ENCODE measurements around the gene COPS2. TPM values are rescaled to one million over a fixed set of nuclear protein-coding genes. Genes with fewer than 3 reads are reported as not detected.
A peak's percentile ranks its signal among the peaks of the same experiment; 100 is the strongest.

COPS2 gene
- total RNA-seq, 1 experiment from 2014 or later, result 102 TPM

DNA sequence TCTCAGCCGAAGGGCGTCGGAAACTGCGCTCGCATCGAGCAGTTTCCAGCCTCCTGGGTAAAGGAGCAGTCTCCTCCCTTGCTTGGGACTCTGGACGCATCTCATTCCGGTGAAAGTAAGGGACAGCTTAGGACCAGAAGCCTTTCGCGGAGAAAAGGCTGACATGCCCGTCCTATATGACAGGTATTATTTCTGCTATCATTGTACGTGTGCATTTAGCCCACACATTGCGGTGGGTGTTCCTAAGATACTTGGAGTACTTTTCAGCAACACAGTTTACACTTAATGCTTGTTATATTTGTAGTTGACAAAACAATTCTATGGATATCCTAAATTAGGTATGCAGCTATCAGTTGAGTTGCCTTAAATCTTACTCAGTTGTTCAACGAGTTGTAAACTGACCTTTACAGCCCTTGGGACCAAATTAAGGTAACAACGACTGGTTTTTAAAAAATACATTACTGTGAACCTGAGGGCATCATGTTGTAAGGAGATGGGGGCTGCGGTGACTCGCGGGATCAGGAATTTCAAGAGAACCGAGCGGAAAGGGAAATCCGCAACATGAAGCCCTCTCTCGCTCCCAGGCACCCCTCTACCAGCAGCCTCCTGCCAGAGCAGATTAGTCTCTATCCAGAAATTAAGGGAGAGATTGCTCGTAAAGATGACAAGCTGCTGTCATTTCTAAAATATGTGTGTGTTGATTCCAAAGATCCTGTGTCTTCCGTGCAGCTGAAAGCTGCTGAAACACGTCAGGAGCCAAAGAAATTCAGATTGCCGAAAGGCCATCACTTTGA lies 632 bp upstream of the COPS2 start:
- no peak for DNase-seq (ENCODE audit: low spot score)

DNA sequence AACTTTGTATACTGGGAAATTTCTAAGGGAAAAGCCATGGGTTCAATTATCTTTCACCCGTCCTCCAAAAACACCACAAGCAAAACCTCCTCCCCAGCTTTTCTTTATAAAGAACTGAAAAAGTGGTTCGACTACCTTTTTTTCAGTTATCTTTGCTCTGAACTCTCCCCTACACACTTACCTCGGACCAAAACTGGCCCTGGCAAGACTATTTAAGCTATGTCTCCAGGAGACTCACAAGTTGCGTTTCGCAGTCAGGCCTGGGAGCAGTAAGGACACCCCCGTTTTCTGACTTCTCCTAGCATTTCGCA lies 645 bp downstream of the COPS2 start:
- DNase-seq (ENCODE audit: low spot score), result no peak

DNA sequence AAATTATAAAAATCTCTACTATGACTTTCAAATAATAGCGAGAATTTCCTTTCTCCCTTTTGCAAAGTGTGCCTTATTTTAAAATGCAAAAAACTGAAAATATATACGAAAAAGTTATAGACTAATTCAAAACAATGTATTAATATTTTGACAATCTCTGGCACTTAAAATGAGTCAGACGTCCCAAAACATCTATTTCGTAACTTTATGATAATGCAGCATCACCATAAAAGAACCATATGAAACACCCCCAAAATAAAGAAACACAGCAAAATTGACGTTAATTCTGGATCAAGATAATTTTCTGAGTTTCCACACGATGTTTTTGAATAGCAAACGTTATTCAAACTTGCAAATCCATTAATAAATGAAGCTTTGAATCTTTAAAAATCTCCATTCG lies 1.0 kb downstream of the COPS2 start:
- DNase-seq (ENCODE audit: low spot score), result no peak

DNA sequence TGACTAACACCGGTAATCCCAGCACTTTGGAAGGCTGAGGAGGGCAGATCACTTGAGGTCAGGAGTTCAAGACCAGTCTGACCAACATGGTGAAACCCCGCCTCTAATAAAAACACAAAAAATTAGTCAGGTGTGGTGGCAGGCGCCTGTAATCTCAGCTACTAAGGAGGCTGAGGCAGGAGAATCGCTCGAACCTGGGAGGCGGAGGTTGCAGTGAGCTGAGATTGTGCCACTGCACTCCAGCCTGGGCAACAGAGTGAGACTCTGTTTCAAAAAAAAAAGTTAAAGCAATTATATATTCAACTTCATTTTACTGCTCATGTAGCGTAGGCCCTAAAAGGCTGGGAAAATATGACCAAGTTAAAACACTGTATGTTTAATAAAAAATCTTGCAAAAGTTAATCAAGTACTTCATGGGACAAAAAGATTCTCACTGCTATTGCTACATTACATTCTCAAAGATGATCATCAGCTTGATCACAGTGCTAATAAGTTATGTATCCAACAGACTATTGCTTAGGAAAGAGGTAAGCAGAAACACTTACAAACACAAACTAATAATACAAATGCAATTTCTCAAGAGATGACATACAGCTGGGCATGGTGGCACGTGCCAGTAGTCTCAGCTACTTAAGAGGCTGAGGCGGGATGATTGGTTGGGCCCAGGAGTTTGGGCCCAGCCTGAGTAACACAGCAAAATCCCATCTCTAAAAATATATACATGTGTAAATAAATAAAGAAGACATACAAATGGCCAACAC lies 2.7 kb downstream of the COPS2 start:
- DNase-seq (ENCODE audit: low spot score), result no peak

DNA sequence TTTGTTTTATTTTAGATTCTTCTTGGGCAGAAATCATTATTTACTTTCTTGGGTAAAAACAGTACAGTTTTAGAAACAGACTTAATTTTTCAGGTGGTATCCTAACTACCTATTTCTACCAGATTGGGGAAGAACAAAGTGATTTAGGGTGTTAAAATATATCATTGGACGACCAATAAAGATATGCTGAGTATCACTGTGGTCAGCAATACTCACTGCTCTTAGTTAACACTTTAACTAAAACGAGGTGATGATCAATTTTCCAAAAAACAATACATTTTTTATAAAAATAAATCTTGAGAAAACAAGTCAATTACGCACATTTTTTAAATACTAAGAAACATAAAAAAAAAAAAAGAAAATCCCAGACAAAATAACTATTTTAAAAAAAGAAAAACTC lies 3.6 kb downstream of the COPS2 start:
- no peak for DNase-seq (ENCODE audit: low spot score)

DNA sequence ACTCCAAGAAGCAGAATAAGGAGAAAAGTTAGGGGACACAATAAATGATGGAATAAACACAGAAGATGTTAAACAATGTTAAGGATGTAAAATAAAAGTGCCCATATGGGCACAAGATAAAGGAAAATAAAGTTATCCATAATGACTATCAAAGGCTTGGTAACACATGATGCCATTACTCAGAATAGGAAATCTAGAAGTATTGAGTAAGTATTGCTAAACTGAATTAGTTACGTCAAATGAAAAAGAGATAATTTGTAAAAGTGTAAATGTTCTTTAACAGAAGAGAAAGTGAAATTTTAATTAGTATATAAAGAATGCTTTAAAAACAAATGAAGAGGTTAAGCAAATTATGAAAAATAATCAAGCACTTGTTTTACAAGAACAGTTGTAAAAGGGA lies 6.7 kb downstream of the COPS2 start:
- DNase-seq (ENCODE audit: low spot score), result no peak

DNA sequence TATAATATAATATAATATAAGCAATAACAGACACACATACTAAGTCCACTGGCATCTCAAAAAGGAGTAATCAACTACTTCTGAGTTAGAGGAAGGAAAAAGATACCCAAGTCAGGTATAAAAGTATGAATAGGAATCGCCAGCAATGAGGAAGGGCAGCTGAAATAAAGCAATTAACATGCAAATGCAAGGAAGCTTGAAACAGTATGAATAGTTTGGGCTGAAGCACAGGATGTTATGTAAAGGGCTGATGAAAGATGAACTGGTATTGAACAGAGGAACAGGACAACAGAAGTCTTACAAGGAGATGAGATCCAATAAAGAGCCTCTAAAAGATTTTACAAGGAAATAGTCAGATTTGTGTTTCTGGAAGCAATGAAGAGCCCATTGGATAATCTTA lies 7.1 kb downstream of the COPS2 start:
- DNase-seq (ENCODE audit: low spot score), result no peak

DNA sequence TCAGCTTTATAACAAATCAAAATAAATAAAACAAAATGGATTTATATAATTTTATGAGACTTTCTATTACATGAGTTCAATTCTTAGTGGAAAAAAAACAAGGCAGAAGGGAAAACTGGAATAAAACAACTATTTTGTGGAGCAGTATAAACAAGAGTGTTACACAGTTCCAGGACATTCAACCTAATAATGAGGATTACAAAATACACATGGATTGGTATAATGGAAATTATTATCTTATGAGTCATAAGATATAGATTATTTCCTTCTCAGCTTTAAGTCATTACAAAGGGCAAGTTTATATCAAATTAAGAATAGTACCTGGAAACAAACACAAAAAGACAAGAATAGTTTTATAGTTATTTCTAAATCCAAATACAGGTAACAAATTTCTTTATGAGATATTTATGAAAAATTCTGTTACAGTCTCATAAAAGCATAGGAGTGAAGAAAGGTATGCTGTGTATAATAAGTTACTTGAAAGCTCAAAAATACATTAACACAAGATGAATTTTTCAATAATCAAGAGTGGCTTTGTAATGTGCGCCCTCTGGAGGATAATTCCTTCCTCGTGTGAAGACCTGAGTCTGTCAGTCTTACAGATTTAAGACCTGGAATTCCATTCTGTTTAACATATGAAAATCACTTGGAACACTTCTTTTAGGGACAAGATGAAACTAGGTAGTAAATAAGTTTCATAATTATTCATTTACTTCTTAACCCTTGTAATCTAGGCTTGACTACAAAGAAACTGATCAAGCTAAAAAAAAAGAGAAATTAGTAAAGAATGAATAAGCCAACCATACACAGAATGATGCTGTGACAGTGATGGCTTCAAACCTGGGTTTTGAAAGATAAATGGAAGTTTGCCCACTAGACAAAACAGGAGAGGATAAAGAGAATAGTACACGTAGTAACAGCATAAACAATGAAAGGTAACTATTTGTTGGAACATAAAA lies 9.5 kb downstream of the COPS2 start:
- peak; percentile 43 for DNase-seq (ENCODE audit: low spot score)

DNA sequence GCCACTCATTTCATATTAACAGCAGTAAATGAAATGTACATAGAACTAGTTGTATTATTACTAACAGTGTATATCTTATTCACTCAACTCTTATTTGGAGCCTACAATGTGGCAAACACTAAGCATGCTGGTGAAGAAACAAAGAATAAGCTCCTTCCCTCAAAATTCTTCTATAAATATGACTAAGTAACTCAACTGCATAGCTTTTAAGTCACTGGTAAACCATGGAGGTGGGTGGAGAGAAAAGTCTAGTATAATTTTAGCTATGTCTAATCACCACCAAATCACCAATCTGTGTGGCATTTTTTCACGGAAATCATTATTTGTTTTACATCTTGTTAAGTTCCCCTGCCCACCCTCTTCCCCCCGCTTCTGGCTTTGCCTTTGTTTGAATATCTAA lies 17.5 kb downstream of the COPS2 start:
- peak; percentile 14 for DNase-seq (ENCODE audit: low spot score)

DNA sequence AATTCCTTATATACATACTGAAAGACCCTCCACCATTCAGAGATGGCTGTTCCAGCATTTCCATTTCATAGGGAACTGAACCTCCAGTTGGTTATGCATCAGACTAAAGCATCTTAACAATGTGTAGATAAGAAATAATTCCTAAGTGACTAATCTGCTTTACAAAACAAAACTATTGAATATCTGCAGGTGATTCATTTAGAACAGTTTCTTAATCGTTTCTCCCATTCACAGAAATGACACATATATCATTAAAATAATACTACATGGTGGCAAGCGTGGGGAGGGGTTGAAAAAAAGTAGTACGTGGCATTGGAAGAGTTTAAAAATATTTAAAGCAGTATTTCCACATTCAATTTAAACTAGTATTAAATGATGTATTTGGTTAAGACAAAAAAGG lies 19.5 kb downstream of the COPS2 start:
- DNase-seq (ENCODE audit: low spot score), result peak; percentile 81

DNA sequence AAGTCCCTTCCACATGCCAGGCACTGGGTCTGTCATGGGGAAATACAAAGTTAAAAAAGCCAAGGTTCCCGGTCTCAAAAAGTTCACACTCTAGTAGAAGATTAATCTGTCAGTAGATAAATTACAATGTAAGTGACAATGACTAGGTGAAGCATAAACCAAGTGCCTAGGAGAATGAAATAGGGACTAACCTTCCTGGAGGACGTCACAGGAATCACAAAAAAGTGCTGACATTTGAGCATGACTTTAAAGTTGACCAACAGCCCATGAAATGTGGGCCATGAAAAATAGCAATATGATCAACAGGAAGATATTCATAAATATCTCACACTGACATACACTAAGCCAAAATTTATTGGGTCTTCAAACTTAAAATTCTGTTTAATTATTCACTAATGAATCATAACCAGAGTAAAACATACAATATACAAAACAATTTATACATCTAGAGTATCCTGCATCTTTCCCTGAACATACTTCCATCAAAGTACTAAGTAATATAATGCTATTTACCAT lies 20.0 kb downstream of the COPS2 start:
- DNase-seq (ENCODE audit: low spot score), result peak; percentile 8

DNA sequence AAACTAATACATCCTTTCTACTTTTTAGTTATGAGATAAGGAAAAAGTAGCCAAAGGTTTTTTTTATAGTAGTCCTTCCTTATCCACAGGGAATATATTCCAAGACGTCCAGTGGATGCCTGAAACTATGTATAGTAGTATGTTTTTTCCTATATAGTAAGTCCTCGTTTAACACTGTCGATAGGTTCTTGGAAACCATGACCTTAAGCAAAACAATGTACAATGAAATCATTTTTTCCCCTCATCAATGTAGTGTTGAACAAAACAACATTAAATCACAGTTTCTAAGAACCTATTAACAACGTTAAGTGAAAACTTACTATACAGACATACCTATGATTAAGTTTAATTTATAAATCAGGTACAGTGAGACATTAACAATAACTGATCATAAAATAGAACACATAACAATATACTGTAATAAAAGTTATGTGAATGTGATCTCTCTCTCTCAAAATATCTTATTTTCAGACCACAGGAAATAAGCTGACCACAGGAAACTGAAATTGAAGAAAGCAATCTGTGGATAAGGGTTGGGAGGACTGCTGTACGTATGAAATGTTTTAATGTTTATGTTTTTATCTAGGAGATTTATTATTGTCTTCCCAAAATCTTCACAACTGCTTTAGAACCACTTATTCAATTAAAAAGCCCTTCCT lies 20.6 kb downstream of the COPS2 start:
- DNase-seq (ENCODE audit: low spot score), result peak; percentile 28

DNA sequence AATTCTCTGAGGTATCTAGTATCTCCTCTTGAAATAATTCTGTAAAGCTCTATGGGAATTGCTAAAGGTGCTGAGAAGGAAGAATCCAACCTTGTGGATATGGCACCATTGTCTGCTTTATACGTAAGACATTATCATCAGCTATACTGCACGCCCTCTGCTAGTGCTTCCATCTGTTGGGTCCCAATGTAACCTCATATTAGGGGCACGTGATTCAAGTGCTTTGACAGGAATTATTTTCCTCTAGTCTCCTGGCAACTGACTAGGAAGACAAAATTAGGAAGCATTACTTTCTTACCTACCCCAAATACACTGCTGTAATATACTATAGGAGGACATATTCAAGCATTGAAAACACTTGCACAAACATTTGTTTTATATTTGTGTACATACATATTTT lies 24.0 kb downstream of the COPS2 start:
- DNase-seq (ENCODE audit: low spot score), result no peak

DNA sequence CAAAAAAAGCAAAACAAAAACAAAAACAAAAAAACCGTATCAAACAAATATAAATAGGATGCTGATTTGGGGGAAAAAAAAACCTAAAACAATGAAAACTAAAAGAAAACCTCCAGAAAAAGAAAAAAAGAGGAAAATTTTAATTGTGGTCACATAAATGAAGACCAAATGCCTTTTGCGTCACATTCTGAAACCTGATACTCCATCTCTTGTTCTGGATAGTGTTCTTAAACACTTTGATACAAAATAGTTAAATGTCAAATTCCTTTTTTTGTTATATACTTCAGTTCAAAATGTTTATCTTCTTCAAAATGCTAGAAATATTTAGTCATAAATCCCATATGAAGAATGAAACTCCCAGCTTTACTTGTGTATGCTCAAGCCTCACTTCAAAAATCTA lies 31.0 kb downstream of the COPS2 start:
- no peak for DNase-seq (ENCODE audit: low spot score)

DNA sequence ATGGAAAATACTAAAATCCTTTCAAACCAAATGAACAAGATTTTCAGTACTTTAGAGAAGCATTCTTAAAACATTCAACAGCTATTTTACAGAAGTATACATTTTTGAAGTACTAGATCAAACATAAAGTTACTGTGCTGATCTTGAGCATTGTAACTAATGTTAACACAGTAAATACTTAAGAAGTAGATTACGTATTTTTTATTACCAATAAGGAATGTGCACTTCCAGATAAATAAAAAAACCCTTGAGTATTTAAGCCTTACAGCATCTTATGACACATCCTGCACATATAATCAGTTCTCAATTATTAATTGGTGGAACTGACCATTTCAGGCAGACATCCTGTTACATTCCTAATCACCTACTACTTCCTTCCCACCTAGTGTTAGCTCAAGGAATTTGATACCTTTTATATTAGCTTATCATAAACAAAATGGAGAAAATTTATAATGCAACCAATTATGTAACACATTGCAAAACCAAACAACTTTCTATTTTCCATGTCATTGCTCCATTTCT lies 32.8 kb downstream of the COPS2 start:
- DNase-seq (ENCODE audit: low spot score), result no peak

DNA sequence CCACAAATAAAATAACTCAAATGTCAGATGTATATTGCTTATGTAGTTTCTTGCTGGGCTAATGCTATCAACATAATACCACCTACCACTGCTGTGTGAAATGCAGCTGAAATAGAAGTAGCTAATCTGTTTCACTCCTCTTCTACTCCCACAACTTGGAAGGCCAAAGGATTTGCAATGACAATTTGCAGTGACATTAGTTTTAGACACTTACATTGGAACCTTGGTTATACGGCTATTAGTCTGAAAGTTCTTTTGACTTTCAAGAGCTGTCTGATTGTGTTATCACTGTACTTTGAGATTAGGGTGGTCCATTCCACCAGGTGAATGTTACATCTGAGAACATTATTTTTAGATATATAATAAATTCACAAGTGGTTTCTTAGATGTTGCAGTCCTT lies 33.5 kb downstream of the COPS2 start:
- no peak for DNase-seq (ENCODE audit: low spot score)

DNA sequence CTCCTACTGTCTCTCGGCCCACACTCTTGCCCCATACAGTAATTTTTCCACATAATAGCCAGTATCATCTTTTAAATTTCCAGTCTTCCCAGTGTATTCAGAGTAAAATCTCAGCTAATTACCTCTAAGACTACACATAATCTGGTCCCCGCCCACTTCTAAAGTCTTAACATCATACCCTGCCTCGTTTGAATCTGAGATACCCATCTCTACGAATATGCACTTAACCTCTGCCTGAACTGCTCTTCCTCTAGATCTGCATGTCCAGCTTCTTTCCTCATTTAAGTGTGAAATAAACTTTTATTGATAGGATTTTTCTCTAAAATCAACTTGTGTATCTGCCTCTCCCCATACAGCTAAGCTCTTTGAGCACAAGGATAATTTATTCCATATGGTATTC lies 34.6 kb downstream of the COPS2 start:
- no peak for DNase-seq (ENCODE audit: low spot score)

DNA sequence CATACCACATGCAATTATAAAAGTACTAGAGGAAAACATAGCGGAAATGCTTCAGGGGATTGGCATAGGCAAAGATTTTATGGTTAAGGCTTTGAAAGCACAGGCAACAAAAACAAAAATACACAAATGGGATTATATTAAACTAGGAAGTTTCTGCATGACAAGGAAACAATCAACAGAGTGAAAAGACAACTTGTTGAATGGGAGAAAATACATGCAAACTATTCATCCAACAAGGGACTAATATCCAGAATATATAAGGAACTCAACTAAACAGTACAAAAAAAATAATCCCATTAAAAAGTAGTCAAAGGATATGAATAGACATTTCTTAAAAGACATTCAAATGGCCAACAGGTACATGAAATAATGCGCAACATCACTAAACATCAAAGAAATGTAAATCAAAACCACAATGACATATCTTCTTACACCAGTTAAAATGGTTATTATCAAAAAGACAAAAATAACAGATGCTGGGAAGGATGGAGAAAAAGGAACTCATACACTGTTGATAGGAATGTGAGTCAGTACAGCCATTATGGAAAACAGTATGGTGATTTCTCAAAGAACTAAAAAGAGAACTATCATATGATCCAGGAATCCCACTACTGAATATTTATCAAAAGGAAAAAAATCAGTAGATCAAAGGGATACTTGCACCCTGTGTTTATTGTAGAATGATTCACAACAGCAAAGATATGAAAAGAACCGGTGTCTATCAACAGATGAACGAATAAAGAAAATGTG lies 39.1 kb downstream of the COPS2 start:
- DNase-seq (ENCODE audit: low spot score), result no peak

DNA sequence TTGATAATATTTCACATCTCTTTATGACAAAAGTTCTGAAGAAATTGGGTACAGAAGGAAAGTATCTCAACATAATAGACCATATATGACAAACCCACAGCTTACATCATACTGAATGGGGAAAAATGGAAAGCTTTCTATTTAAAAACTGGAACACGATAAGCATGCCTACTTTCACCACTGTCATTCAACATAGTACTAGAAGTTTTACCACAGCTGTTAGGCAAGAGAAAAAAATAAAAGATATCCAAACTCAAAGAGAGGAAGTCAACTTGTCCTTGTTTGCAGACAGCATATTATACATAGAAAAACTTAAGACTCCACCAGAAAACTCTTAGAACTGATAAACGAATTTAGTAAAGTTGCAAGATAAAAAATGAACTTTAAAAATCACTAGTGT lies 40.3 kb downstream of the COPS2 start:
- DNase-seq (ENCODE audit: low spot score), result no peak

DNA sequence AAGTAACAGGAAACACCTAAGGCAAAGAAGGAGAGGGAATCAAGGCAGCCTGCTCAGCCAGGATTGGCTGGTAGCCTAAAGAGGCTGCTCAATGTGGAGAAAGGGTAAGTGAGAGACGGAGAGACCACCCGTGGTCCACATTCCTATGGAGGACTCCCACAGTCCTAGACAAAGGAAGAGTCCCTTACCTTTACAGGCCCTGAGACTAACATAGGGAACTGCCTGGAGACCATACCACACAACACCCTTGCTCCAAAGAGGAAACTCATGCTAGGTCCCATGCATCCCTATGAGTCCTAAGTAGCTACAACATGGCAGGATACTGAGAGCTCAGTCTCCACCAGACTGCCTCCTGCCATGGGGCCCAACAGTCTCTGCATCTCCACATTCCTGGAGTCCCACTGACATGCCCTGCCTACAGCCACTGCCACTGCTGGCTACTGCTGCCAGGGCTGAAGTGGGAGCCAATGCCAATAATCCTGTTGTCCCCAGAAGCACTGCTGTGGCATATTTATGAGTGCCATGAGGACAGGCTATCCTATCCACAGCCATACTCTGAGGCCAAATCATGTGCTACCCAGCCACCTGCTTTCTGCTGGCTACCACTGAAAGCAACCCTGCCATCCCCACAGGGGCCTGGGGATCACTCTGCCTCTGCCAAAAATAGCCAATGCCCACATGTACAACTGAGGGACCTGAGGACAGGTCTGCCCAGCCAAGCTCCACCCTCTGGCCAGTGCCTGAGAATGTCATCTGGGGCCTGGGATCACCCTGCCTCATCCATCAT lies 45.0 kb downstream of the COPS2 start:
- no peak for DNase-seq (ENCODE audit: low spot score)
